Mucosa of rectum (tissue), 2 donors: ENCODE data around the gene VWA5B1.

ENCODE experiments used
- H3K27ac ChIP-seq, 2 donors: one replicate each; pipeline ENCODE4 v1.7.0; 2013; ENCODE audit warnings: inconsistent platforms in 2 of 2, low read depth in 2 of 2, low read length in 2 of 2
- H3K27me3 ChIP-seq, 2 donors: one replicate each; pipeline ENCODE4 v1.7.0; 2013; ENCODE audit warnings: low read length in 2 of 2; ENCODE audit not compliant: control insufficient read depth in 2 of 2, insufficient read depth in 2 of 2
- H3K36me3 ChIP-seq, 2 donors: one replicate each; pipeline ENCODE4 v1.7.0; 2013; ENCODE audit warnings: low read length in 2 of 2; ENCODE audit not compliant: control insufficient read depth in 2 of 2, insufficient read depth in 2 of 2
- H3K4me1 ChIP-seq, 2 donors: one replicate each; pipeline ENCODE4 v1.7.0; 2013; ENCODE audit warnings: low read length in 2 of 2, mild to moderate bottlenecking in 1 of 2; ENCODE audit not compliant: control insufficient read depth in 2 of 2, insufficient read depth in 2 of 2
- H3K4me3 ChIP-seq, 2 donors: one replicate each; pipeline ENCODE4 v1.7.0; 2013; ENCODE audit warnings: low read length in 2 of 2
- H3K9ac ChIP-seq, 2 donors: one replicate each; pipeline ENCODE4 v1.7.0; 2013; ENCODE audit warnings: low read length in 2 of 2, low read depth in 1 of 2, mild to moderate bottlenecking in 1 of 2
- H3K9me3 ChIP-seq, 2 donors: one replicate each; pipeline ENCODE4 v1.7.0; 2013; ENCODE audit warnings: low read length in 2 of 2; ENCODE audit not compliant: control insufficient read depth in 2 of 2
- donor health status: healthy.
- donor health status: Normal muscosa, but diverticular disease.

The VWA5B1 gene

DNA sequence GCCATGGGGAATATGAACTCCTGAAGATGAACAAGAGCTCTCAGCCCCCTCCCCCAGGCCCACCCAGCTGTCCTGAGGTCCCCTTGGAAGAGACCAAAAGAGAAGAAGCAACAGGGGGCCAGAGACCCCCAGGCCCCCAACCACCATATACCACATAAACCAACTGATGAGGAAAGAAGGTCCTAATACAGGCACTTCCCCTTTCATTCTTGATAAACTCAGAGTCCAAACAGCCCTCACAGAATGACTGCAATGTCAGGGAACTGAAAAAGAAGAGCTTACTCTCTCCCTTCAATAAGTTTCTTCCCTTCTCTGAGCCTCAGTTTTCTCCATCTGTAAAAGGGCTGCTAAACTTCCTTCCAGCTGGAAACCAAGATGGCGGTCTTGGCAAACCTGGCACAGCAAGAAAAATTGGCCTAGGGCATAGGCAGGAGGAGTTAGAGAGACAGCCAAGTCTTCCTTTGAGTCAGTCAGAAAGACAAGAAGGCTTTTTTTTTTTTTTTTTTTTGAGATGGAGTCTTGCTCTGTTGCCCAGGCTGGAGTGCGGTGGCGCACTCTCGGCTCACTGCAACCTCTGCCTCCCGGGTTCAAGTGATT lies 90.5 kb downstream of the VWA5B1 start:
- Histone ChIP-seq H3K36me3 (no peaks in the 10 kb centered on the region), H3K27ac (no peak overlapping the region), H3K9ac (no peak overlapping the region), H3K4me1 (no peaks in the 10 kb centered on the region), H3K9me3 (no peaks in the 10 kb centered on the region), H3K27me3 (peaks cover 16 to 21% of the 10 kb centered on the region in 2 donors), H3K4me3 (no peak overlapping the region)

GRCh38 chr1:20381961-20382360 lies 91.3 kb downstream of the VWA5B1 start:
- no peak overlapping the region for H3K9ac ChIP-seq
- no peaks in the 10 kb centered on the region for H3K9me3 ChIP-seq
- no peak overlapping the region for H3K4me3 ChIP-seq
- H3K36me3 ChIP-seq: no peaks in the 10 kb centered on the region
- H3K27me3 ChIP-seq: peaks cover 16 to 21% of the 10 kb centered on the region in 2 donors
- no peaks in the 10 kb centered on the region for H3K4me1 ChIP-seq
- no peak overlapping the region for H3K27ac ChIP-seq

DNA sequence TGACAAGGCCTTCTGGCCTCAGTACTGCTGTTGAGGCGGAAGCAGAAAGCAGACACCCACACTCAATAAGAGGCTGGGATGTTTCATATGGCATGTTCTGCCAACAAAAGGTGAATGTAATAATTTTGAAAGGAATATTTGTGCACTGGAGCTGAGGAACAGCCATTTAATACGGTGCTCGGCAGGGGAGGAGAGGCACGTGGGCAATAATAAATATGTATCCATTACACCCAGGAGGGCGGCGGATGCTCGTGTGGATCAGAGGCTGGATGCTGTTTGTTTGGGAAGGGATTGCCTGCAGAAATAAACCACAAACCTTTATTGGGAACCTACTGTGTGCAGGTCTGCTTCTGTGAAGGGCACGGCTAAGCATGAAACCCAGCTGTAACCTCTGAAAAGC lies 92.0 kb downstream of the VWA5B1 start:
- H3K36me3 ChIP-seq: no peaks in the 10 kb centered on the region
- H3K4me1 ChIP-seq: no peaks in the 10 kb centered on the region
- H3K9ac ChIP-seq: no peak overlapping the region
- no peaks in the 10 kb centered on the region for H3K9me3 ChIP-seq
- no peak overlapping the region for H3K27ac ChIP-seq
- no peak overlapping the region for H3K4me3 ChIP-seq
- peaks cover 22 to 28% of the 10 kb centered on the region in 2 donors for H3K27me3 ChIP-seq

DNA sequence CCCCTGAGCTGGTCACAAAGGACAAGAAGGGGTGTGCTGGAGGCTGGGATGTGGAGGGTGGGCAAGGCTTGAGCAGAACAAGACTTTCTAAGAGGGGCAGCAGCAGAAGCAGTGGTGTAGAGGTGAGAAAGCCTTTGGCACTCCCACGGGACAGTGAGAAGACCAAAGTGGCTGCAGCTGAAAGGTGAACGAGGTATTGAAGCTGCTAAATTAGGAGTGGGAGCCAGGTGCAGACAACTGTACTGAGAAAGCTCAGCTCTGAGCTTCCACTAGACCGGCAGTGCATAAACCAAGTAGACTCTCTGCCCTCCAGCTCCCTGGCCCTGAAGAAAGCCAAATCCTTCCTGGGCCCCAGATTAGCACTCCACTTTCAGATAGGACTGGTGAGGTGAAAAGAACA lies 93.0 kb downstream of the VWA5B1 start:
- no peaks in the 10 kb centered on the region for H3K36me3 ChIP-seq
- H3K9ac ChIP-seq: no peak overlapping the region
- no peaks in the 10 kb centered on the region for H3K4me1 ChIP-seq
- peaks cover 25 to 28% of the 10 kb centered on the region in 2 donors for H3K27me3 ChIP-seq
- H3K27ac ChIP-seq: no peak overlapping the region
- H3K4me3 ChIP-seq: no peak overlapping the region
- no peaks in the 10 kb centered on the region for H3K9me3 ChIP-seq

GRCh38 chr1:20385630-20386029 lies 95.0 kb downstream of the VWA5B1 start:
- Histone ChIP-seq H3K4me3 (no peak overlapping the region), H3K9me3 (no peaks in the 10 kb centered on the region), H3K36me3 (no peaks in the 10 kb centered on the region), H3K27me3 (peaks cover 25 to 28% of the 10 kb centered on the region in 2 donors), H3K27ac (no peak overlapping the region), H3K9ac (no peak overlapping the region), H3K4me1 (no peaks in the 10 kb centered on the region)

DNA sequence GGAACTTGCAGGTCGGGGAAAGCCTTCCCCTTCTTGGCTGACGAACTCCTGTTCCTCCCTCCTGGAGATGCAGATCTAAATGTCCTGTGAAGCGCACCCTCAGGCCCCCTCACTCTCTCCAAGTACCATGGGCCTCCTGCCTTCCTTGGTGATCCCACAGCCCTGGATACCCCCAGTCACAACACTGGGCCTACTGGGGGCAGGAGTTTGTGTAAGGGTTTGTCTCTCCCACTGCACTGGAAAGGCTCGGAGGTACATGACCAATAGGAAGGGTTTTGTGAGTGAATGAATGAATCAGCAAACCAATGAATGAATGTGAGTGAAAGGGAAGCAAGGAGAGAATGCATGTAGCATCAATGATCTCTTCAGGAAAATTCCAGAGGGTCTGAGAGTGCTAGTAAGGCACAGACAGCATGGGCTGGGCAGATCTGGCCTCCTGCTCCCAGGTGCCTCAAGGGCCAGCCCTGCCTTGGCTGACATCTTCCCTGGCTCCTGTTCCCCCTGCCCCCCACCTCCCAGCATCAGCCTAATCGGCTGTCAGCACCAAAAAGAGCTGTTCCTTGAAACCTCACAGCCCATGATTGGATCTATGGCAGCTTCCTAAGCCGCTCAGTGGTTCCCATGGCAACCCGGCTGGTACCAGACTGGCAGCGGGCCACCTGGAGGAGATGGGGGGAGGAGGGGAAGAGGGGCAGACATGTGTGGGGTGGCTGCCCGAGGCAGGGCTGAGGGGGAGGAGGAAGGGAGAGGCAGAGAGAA lies 95.8 kb downstream of the VWA5B1 start:
- Histone ChIP-seq H3K27me3 (peaks cover 25 to 28% of the 10 kb centered on the region in 2 donors), H3K4me3 (no peak overlapping the region), H3K27ac (no peak overlapping the region), H3K36me3 (no peaks in the 10 kb centered on the region), H3K4me1 (no peaks in the 10 kb centered on the region), H3K9ac (no peak overlapping the region), H3K9me3 (no peaks in the 10 kb centered on the region)

DNA sequence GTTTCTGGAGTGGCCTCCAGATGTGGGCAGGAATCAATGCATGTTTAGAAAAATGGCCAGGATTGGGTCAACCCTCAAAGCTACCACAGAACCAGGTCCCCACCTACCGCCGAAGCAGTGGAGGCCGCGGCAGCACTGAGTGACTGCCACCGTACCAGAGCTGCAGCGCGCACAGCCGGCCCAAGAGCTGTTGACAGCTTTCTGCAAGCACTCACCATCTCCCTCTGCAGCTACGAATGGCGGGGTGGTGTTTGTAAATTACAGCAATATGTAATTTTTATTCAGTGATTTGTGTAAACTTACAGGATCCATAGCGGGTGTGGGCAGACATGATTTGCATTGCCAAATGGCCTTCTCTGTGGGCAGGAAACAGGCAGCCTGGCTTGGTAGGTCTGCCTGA lies 98.9 kb downstream of the VWA5B1 start:
- no peaks in the 10 kb centered on the region for H3K4me1 ChIP-seq
- no peak overlapping the region for H3K9ac ChIP-seq
- no peak overlapping the region for H3K4me3 ChIP-seq
- no peaks in the 10 kb centered on the region for H3K36me3 ChIP-seq
- H3K27me3 ChIP-seq: peaks cover 21 to 27% of the 10 kb centered on the region in 2 donors
- no peaks in the 10 kb centered on the region for H3K9me3 ChIP-seq
- H3K27ac ChIP-seq: no peak overlapping the region

GRCh38 chr1:20390589-20391331 lies 100.1 kb downstream of the VWA5B1 start:
- Histone ChIP-seq H3K9ac (no peak overlapping the region), H3K4me1 (no peaks in the 10 kb centered on the region), H3K27ac (no peak overlapping the region), H3K9me3 (no peaks in the 10 kb centered on the region), H3K36me3 (no peaks in the 10 kb centered on the region), H3K4me3 (no peak overlapping the region), H3K27me3 (peaks cover 14 to 16% of the 10 kb centered on the region in 2 donors)

DNA sequence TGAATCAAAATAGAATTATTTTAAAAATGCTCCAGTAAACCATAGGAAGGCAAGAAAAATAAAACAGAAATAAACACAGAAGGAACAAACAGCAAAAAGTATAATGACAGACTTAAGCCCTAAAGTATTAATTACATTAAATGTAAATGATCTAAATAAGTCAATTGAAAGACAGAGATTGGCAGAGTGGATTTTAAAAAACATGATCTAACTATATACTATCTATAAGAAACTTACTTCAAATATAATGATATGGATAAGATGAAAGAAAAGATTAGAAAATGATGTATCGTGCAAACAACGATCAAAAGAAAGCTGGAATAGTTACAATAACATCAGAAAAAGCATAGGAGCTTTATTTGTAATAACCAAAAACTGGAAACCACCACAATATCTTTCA lies 104.6 kb downstream of the VWA5B1 start:
- no peaks in the 10 kb centered on the region for H3K9me3 ChIP-seq
- H3K9ac ChIP-seq: no peak overlapping the region
- no peaks in the 10 kb centered on the region for H3K4me1 ChIP-seq
- H3K4me3 ChIP-seq: no peak overlapping the region
- no peaks in the 10 kb centered on the region for H3K36me3 ChIP-seq
- H3K27ac ChIP-seq: no peak overlapping the region
- H3K27me3 ChIP-seq: peaks cover 2 to 8% of the 10 kb centered on the region in 2 donors

GRCh38 chr1:20398744-20399143 lies 108.1 kb downstream of the VWA5B1 start:
- H3K9ac ChIP-seq: no peak overlapping the region
- H3K27me3 ChIP-seq: peaks cover 5 to 14% of the 10 kb centered on the region in 2 donors
- no peak overlapping the region for H3K27ac ChIP-seq
- H3K9me3 ChIP-seq: no peaks in the 10 kb centered on the region
- H3K4me1 ChIP-seq: no peaks in the 10 kb centered on the region
- H3K36me3 ChIP-seq: no peaks in the 10 kb centered on the region
- no peak overlapping the region for H3K4me3 ChIP-seq
